Superior temporal gyrus (tissue), 1 donor: ENCODE results near the gene SKIC8.

Source experiments
- DNase-seq: peaks from one replicate; pipeline ENCODE4 v3.0.0-alpha.2; 2016; ENCODE audit errors: extremely low spot score

Gene SKIC8

DNA sequence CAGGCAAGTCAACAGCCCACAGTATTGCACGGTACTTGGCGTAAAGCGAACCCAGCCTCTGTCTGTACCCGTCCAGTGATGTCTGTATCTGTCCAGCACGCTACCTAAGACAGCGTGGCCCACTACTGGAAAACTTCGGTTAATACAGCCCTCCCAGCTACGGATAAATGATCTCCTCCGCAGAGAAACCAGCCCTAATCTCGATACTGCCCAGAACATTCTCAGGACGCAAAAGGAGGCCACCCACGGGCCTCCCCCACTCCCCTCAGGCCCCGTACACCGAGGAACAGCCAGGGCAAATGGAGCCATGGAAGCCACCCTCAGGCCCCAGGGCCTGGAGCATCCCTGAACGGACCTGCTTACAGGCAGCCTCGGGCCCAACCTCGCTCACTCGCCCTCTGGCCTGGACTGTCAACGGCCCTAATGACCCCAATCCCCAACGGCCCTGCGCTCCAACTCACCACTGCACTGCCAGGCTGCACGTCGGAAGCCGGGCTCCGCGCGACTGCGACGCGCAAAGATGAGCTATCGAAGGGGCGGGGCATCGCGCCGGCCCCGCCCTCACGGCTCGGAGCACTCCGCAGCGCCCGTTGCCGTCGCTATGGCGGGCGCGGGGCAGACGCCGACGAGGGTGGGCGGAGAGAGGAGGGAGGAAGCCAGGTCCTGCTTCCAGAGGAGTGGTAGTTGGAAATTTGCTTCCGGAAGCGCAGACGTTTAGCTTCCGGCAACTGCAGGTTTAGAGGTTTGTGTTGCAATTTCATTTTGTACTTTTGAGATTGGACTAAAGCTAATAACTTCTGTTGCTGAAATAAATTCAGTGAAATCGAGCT, at the start of gene SKIC8:
SKIC8 (minus strand) TSS at position 509 of the 830 bp plus-strand sequence. CDS start 3,923 bp downstream, outside the sequence.
- peak; percentile 92 for DNase-seq

DNA sequence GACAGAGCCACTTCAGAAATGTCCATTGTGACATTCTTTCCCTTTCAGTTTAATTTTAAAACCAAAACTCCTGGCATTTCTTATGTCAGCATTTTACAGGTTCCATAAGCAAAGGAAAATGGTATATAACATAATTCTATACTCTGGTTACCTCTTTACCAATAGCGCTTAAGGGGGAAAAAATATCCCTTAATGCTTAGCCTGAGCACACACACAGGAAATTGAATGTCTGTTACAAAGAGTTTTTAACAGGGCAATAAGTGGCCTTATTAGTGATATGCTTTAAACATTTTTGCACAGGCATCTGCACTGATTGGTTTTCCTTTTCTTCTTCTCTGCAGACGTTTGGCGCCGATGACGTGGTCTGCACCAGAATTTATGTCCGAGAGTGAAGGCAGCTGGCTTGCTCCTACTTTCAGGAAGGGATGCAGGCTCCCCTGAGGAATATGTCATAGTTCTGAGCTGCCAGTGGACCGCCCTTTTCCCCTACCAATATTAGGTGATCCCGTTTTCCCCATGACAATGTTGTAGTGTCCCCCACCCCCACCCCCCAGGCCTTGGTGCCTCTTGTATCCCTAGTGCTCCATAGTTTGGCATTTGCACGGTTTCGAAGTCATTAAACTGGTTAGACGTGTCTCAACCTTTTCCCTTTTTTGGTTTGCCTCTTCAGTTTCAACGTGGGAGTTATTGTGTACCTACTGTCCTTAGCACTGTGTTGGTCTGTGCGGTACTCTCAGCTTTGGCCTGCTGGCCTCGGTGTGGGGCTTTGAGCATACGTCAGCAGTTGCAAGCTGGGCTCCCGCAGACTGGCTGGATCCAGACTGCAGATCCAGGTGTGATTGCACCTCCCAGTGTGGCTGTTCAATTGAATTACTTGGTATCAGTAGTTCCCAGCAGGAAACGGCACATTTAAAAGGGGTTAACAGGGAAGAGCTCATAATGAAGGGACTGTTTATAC, 48.5 kb upstream of the SKIC8 start:
- DNase-seq: no peak

DNA sequence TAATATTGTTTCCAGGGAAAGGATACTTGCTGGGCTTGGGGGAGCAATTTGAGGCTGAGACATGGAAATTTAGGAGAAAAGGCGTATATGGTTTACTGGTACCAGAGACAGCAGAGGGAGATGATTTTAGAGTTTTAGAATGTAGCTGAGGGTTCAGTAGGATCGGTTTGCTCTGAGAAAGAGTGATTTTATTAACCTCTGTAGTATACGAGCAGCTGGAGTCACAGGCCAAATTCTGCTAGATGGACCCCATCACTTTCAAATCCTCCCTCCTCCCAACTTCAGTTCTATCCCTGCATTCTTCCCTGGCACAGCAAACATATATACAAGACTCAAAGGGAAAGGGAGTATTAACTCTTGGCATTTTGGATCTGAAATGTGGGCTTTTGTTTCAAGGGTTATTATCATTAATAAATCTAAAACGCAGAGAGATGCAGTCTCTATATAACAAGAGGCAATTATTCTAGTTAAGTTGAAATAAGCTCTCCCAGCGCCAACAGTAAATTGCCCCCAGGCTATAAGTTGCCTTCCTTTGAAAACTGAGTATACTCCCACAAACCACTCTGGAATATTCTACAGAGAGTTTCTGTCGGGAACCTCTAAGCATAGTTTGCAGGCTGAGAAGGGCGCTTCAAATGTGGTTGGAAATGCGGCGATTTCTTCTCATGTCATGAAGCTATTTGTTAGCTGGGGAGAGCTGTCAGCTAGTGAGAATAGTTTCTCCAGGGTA, 46.2 kb upstream of the SKIC8 start:
- DNase-seq: no peak

DNA sequence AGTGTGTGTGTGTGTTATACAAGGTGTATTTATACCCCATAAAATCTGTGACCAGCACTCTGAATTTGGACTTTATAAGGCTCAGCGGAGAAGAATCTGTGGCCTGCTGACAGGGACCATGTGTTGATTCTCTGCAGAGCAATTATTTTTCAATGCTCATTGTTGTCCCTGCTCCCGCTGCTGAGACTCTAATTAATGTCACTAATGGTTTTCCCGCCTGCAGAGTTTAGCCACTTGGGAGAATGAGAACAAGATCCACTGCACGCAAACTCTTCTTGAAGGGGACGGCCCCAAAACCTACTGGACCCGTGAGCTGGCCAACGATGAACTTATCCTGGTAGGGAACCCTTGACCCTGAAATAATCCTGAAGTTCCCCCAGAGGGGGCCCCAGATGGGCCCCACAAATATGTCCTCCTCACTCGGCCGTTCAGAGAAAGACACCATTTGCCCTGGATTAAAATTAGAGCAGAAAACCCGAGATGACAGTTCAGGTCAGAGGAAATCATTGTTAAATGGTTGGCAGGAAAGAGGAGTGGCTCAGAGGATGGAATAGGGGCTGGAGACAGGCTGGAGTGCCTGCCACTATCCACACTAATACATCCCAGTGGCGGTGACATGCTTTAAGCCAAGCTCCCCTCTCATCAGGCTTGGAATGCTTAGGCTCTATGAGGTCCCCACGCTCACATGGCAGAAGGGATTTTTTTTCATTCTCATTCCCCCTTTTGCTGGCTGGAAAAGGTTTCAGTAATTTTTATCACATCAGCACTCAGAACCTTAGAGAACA, 44.1 kb upstream of the SKIC8 start:
- no peak for DNase-seq

DNA sequence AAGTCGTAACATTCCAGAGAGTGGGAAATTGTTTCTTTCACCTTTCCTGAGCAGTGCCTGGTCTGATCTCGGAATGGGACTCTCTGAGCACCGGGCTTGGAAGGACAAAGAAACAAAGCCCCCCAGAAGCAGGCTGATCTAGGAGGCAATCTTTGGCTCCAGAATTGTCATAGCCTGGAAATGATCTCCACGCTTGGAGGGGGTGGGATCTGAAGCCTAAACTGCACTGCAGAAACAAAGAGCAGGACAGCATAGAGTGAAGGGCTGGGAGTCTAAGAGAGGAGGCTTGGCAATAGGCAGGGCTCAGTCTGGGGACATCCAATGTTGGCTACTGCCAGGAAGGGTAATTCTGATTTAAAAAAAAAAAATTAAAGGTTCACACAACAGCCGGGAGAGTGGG, 42.6 kb upstream of the SKIC8 start:
- DNase-seq: no peak

DNA sequence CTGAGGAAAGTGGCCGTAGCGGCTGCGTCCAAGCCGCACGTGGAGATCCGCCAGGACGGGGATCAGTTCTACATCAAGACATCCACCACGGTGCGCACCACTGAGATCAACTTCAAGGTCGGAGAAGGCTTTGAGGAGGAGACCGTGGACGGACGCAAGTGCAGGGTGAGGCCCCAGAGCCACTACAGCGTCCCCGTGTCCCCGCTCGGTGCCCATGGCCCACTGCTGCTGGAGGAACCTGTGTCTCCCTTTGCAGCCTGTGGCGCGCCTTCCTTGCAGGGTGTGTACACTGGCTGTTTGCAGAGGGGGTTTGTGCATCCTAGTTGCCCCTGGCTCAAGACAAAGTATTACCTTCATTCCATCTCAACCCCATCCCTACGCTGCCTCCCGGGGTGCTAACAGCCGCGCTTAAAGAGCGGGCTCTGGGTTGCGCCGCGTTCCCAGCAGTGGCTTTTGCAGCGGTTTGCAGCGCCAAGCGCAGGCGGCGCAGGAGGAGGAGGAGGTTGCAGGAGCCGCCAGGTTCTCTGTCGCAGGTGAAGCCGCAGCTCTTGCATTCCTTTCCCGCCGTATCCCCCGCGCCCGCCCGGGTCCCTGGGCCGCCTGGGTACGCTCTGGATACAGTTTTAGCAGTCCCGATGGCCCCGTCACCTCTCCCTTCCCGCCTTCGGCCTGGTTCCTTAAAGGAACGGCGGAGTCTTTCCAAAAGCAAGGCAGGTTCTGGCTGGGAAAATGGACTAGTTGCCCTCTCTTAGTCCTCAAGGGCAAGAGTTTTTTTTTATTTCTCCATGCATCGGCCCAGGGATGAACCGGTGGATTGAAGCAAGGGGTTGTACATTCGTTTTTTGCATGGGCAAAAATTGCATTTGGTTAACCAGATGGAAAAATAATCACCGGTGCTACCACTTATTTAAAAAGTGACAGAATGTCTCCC, 41.9 kb upstream of the SKIC8 start:
- DNase-seq: no peak

DNA sequence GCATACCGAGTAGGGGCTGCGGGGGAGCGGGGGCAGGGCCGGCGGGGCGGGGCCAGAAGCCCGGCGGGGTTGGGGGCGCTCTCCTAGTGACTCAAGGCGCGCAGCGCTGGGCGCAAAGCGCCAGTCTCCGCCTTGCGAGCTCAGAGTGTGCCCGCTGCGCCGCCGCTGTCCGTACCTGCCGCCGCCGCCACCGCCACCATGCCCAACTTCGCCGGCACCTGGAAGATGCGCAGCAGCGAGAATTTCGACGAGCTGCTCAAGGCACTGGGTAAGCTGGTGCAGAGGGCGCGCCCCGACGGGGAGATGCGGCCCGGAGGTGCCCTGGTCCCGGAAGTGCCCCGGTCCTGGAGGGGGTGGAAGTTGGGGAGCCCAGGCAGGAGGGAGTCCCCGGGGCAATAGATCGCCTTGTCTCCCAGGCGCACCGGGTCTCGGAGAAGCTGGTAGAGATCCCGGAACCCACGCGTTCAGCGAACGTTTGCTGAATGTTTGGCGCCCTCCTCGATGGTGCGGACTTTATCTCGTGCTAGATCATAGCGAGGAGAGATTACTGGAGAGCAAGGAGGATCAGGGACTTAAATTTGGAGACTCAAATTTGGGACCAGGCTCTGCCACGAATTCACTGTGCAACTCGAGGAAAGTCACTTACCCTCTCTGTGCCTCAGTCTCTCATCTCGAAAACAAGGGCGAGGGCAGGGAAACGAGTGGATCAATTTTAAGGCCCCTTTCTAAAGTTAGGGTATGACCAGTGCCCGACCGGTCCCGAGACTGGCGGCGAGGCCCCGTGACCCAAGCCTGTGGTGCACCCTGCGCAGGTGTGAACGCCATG, 41.0 kb upstream of the SKIC8 start, which contains the start of gene CRABP1:
CRABP1 (plus strand) TSS at position 123 of the 826 bp plus-strand sequence; CDS start at position 199, 76 bp downstream.
- no peak for DNase-seq

DNA sequence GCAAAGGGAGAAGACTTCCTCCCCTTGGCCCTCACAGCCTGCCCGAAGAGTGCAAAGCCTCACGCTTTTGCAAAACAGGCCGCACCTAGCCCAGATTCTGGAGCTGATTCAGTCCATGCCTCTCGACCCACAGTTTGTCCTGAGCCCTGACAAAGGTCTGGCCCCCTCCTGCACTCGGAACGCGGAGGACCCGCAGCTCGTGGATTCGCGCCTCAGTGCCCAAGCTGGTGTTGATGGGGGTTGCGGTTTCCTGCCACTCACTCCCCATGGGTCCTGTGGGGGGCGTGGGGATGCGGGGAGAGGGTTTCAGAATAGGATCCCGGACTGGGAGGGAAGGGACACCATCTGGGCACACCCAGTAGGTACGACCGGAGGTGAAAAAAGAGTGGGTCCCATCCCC, 40.1 kb upstream of the SKIC8 start:
- DNase-seq: no peak

DNA sequence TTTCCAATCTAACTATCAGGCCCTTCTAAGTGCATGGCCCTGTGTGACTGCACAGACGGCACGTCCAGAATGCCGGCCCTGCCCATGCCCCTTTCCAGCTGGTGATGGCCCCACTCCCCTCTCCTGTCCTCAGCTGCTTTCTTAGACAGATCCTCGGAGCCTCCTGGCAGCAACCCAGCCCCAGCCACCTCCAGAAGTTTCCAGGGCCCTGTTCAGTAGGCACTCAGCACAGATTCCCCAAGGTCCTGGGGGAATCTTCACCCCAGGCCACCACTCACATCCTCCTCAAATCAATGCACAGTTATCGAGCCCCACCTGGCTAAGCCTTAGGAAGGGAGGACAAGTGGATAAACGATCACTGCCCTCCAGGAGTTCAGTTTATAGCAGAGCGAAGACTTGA, 39.4 kb upstream of the SKIC8 start:
- no peak for DNase-seq

DNA sequence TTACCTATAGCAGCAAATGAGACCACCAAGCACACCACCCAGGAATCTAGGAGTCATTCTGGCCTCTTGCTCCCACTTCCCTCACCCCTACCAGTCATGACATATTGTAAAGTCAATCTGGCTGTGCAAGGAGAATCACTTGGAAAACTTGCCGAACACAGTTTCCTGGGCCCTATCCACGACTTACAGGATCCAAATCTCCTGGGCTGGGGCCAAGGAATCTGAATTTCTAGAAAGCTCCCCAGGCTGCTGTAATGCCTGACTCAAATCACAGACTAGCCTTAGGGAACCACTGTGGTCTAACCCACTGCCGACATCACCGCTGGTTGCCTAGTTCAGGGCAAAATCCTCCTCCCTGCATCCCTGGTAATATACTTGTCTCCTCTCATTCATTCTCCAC, 36.6 kb upstream of the SKIC8 start:
- no peak for DNase-seq

DNA sequence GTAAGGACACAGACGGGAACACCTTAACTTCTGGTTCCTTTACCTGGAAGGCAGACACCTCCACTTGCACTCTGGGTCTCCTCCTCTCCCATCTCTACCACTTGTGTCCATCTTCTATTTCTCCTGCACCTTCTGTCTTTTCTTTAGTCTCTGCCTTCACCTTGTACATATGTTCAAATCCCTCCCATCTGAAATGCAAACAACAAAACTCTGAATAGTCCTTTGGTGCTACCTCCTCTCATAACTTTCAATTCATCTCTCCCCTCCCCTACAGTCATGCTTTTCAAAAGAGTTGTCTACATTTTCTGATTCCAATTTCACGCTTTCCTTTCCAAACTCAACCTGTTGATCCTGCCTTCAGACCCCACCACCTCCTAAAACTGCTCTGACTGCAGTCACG, 35.4 kb upstream of the SKIC8 start:
- no peak for DNase-seq

DNA sequence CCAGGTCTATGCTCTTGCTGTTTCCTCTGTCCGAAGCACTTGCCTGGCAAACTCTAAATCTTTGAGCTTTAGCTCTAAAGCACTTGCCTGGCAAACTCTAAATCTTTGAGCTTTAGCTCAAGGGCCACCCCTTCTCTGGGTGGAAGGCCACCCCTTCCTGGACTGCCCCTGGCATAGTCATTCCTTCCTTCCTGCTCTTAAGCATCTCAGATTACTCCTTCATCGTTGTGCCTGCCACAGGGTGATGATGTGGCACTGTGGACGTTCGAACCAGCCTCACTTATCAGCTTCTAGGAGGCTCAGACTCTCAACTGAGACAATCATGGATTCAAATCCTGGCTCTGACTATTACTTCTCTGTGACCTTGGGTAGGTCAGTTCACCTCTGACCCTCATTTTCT, 30.2 kb upstream of the SKIC8 start:
- no peak for DNase-seq

DNA sequence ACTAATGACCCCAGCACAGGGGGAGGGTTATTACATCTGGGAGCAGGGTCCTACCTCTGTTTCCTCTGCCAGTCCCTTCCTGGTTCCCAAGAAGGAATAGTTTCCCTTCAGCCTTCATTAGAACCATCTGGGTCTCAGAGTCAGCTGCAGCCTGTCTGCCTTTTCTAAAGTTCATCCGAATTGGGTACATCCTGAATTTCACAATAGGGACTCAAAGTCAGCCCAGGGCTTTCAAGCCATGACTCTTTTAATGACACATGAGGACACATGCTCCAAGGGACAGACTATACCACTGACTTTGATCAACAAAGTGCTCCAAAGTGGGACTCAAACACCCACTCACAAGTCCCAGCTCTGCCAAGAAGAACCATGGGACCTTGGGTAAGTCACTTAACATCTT, 28.1 kb upstream of the SKIC8 start:
- DNase-seq: no peak

DNA sequence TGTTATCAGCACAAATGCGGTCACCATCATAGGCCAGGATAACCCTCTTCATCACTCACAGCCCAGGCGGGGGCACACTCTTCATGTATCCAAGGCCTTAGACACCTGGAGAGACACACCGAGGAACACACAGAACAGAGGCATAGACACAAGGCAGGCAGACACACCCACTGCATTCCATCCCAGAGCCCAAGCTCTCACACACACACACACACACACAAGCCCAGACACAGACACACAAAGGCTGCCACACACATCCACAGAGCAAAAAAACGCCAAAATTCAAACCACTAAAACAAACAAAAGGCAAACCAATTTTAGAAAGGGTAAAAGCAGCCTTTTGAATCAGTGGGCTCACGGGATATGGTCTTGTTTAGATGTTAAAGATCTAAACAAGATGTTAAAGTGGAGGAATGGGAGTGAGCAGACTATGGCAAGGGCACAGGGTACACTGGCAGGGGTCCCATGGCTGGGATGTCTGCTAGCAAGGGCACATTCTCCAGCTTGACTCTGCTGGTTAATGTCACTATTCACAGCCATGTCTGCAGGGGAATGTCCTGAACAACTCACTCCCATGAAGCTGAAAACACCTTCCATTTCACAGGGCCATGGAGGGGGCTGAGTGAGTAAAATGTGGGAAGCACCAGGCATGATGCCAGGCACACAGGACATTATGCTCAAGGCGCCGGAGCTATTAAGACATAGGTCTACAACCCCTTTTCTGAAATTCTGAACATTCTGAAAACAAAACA, 25.9 kb upstream of the SKIC8 start:
- no peak for DNase-seq

DNA sequence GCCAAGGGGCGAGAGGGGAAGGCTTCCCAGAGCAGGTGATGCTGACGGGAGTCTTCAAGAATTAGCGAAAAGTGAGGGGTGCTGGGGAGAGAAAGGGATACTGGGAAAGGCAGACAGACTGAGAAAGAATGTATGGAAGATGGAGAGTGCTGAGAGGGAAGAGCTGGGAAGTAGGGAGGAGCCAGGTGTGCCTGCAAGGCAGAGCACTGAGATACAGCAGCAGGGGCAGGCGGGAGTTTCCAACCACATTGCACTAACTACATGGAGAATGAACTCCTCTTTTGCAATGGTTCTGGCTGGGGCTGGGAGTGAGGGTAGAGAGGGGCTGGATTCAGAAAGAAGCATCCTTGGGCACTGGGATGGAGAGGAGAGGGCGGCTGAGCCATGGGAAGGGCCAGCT, 24.7 kb upstream of the SKIC8 start:
- DNase-seq: no peak

DNA sequence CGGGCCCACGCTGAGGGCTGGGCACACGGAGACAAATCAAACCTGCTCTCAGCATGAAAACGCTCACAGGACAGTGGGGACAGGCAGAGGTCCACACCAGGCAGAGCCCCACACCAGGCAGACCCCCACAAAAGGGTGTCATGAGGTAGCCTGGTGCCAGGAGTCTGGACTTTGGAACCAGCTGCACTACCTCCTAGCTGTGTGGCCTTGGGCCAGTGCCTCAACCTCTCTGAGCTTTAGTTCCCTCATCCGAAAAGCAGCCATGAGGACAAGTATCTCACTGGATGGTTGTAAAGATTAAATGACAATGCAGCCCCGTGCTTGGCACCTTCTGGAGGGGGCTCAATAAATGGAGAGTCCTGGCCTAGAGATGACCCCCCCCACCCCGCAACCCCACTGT, 24.3 kb upstream of the SKIC8 start:
- no peak for DNase-seq

DNA sequence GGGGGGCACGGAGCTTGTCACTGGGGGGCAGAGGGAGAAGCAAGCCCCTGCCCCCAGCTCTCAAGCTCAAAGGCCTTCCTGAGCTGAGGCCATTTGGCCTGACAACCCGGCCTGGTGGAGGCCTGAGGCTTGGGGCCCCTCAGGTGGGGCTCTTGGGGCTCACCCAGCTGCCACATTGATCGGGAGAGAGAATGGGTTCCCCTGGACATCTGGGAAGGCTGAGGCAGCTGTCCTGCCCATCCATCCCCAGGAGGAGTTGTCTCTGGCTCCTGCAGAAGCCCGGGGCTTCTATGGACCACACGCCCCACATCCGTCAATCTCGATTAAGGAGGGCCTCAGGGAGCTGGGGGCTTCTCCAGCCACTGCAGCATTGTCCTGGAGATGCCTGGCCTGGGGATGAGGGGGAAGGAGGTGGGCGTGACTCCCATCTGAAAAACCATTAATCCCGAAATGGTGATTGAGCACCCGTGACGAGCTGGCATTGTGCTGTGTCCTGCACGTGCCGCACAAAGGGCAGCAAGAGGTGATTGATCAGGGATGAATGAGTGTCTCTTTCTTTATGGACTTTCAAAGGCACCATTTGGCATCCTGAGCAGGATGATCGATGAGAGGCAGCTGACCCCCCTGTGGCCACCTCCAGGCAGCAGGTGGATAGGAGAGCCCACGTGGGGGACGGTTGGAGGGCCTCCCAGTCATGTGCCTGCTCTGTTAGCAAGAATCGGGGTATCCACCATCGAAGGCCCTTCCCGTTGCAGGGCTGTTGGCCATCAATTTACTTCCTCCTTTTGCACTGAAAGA, 23.5 kb upstream of the SKIC8 start:
- DNase-seq: no peak

DNA sequence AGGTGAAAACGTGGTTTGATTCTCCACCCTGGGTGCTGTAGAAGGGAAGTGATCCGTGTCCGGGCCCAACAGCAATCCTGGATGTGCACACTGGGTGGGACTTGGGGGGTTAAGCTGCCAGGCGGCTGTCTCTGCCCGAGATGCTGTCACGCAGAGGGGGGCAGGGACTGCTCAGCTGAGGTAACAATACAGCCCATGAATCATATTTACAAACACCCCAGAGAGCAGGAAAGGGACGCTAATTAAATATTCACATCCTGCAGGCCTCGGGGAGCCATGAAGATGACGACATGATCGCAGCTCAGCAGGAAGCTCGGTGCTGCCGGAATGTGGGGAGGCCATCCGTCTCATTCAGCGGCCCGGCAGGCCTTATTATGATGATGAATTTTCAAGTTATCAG, 22.8 kb upstream of the SKIC8 start:
- DNase-seq: no peak
